Cardiac muscle cell (in vitro differentiated cells and primary cell): Measurements from ENCODE around the gene OSBPL5. TPM values are rescaled to one million over a fixed set of nuclear protein-coding genes. Genes with fewer than 3 reads are reported as not detected.

Source experiments
- DNase-seq, 2 donors: peaks; one replicate each; pipeline versions ENCODE4 v3.0.0 to v3.0.0-alpha.2; 2010 to 2017; ENCODE audit warnings: low read depth in 1 of 2, low spot score in 1 of 2
- H3K27ac ChIP-seq: fragments of 200-600 bp; sonication (generic); 2 replicates; pipeline ENCODE4 v1.5.1; 2016
- H3K27me3 ChIP-seq: fragments of 200-600 bp; sonication (generic); 2 replicates; pipeline ENCODE4 v1.6.0; 2016; ENCODE audit warnings: control low read depth
- H3K36me3 ChIP-seq: fragments of 200-600 bp; sonication (generic); 2 replicates; pipeline ENCODE4 v1.5.1; 2016; ENCODE audit warnings: control low read depth
- H3K4me1 ChIP-seq: fragments of 200-600 bp; sonication (generic); 2 replicates; pipeline ENCODE4 v1.8.1; 2017; ENCODE audit warnings: low read depth, mild to moderate bottlenecking, mixed run types
- H3K4me3 ChIP-seq: fragments of 200-600 bp; sonication (generic); 2 replicates; pipeline ENCODE4 v1.5.1; 2016; ENCODE audit warnings: mild to moderate bottlenecking
- H3K9me3 ChIP-seq: fragments of 200-600 bp; sonication (generic); 2 replicates; pipeline ENCODE4 v1.5.1; 2017; ENCODE audit warnings: low read depth, mild to moderate bottlenecking, control low read depth
- CTCF ChIP-seq: IDR thresholded peaks from 2 replicates; pipeline ENCODE4 v1.5.1; 2012; ENCODE audit warnings: low read depth, mild to moderate bottlenecking, low read length
- polyA plus RNA-seq: library from polyadenylated mRNA; unstranded; fragments of >200 nt; fragmentation: Nextera tagmentation; extraction: Ambion mirVana; gene quantifications from 2 replicates; pipeline ENCODE4 v1.2.1, GENCODE V29; 2016
- total RNA-seq: library from RNA; depleted of rRNA; stranded (reverse); fragments of >200 nt; gene quantifications from 2 replicates; pipeline ENCODE4 v1.2.3, GENCODE V29; 2016

The OSBPL5 gene
- total and polyA plus RNA-seq, 2 experiments from 2014 or later = 20.9 to 33.9 TPM

GRCh38 chr11:3158821-3159220 lies 6.3 kb downstream of the OSBPL5 start:
- Histone ChIP-seq H3K4me3 (no peak overlapping the region), H3K27ac (no peak overlapping the region), H3K27me3 (no peaks in the 10 kb centered on the region), H3K4me1 (peaks cover 55% of the 10 kb centered on the region), H3K9me3 (no peaks in the 10 kb centered on the region), H3K36me3 (no peaks in the 10 kb centered on the region)
- DNase-seq = no peak
- TF ChIP-seq CTCF = no peak

GRCh38 chr11:3158131-3158591 lies 6.9 kb downstream of the OSBPL5 start:
- Histone ChIP-seq H3K36me3 (no peaks in the 10 kb centered on the region), H3K27me3 (no peaks in the 10 kb centered on the region), H3K27ac (no peak overlapping the region), H3K9me3 (no peaks in the 10 kb centered on the region), H3K4me1 (peaks cover 55% of the 10 kb centered on the region), H3K4me3 (no peak overlapping the region)
- no peak for DNase-seq
- TF ChIP-seq CTCF = no peak

- Histone ChIP-seq H3K27ac (no peak overlapping the region), H3K4me3 (no peak overlapping the region), H3K4me1 (peaks cover 56% of the 10 kb centered on the region), H3K36me3 (no peaks in the 10 kb centered on the region), H3K9me3 (no peaks in the 10 kb centered on the region), H3K27me3 (no peaks in the 10 kb centered on the region)
- no peak for TF ChIP-seq CTCF
- DNase-seq = no peak
Measured at GRCh38 chr11:3157381-3158130, 7.6 kb downstream of the OSBPL5 start.

GRCh38 chr11:3156661-3157311 lies 8.3 kb downstream of the OSBPL5 start:
- Histone ChIP-seq H3K4me1 (peaks cover 56% of the 10 kb centered on the region), H3K9me3 (no peaks in the 10 kb centered on the region), H3K27ac (no peak overlapping the region), H3K4me3 (no peak overlapping the region), H3K27me3 (no peaks in the 10 kb centered on the region), H3K36me3 (no peaks in the 10 kb centered on the region)
- TF ChIP-seq CTCF = no peak
- no peak for DNase-seq

GRCh38 chr11:3156282-3156660 lies 8.8 kb downstream of the OSBPL5 start:
- DNase-seq = no peak
- no peak for TF ChIP-seq CTCF
- Histone ChIP-seq H3K27ac (no peak overlapping the region), H3K36me3 (no peaks in the 10 kb centered on the region), H3K4me1 (peaks cover 56% of the 10 kb centered on the region), H3K9me3 (no peaks in the 10 kb centered on the region), H3K27me3 (no peaks in the 10 kb centered on the region), H3K4me3 (no peak overlapping the region)
